Peyer's patch (tissue), 4 donors: Measurements from ENCODE around the gene TEAD4. TPM values are rescaled to one million over a fixed set of nuclear protein-coding genes. Genes with fewer than 3 reads are reported as not detected.

Source experiments
- DNase-seq, 3 donors: peaks; one replicate each; pipeline ENCODE4 v3.0.0-alpha.2; 2017 to 2019
- H3K27ac ChIP-seq, 4 donors: fragments of 200-600 bp; sonication (generic); one replicate each; pipeline ENCODE4 v1.5.1; 2016 to 2019
- H3K27me3 ChIP-seq, 2 donors: fragments of 200-600 bp; sonication (generic); one replicate each; pipeline ENCODE4 v1.5.1; 2019
- H3K36me3 ChIP-seq, 3 donors: fragments of 200-600 bp; sonication (generic); one replicate each; pipeline ENCODE4 v1.5.1; 2016 to 2019
- H3K4me1 ChIP-seq, 4 donors: fragments of 200-600 bp; sonication (generic); one replicate each; pipeline ENCODE4 v1.5.1; 2016 to 2019
- H3K4me3 ChIP-seq, 4 donors: fragments of 200-600 bp; sonication (generic); 1 replicate in 3 of 4; 2 replicates in 1 of 4; pipeline ENCODE4 v1.5.1; 2016 to 2019; ENCODE audit warnings: mild to moderate bottlenecking in 1 of 4
- H3K9me3 ChIP-seq, 4 donors: fragments of 200-600 bp; sonication (generic); one replicate each; pipeline ENCODE4 v1.5.1; 2016 to 2019; ENCODE audit warnings: mild to moderate bottlenecking in 1 of 4
- POLR2A ChIP-seq, 2 donors: fragments of 450-650 bp; IDR thresholded peaks; one replicate each; pipeline ENCODE4 v1.5.1; 2017; ENCODE audit warnings: antibody characterized with exemption in 2 of 2, mild to moderate bottlenecking in 2 of 2, moderate library complexity in 2 of 2
- total RNA-seq, 4 donors: library from RNA; depleted of rRNA; stranded (reverse); fragments of >200 nt; gene quantifications; one replicate each; pipeline ENCODE4 v1.1.0, GENCODE V29; 2016
- TF ChIP-seq, protein P1 (sequence below), 6 experiments: fragments of 450-650 bp in 4 of 6; fragments of 200-600 bp in 2 of 6; sonication (generic) in 1 of 6; IDR thresholded peaks; one replicate each; pipeline ENCODE4 v1.5.1; 2017 to 2019; ENCODE audit warnings: antibody characterized with exemption in 6 of 6, mild to moderate bottlenecking in 3 of 6, moderate library complexity in 1 of 6

TEAD4 gene
- total RNA-seq, 4 donors from 2014 or later = 4.3 to 6.6 (median 5.1) TPM

DNA sequence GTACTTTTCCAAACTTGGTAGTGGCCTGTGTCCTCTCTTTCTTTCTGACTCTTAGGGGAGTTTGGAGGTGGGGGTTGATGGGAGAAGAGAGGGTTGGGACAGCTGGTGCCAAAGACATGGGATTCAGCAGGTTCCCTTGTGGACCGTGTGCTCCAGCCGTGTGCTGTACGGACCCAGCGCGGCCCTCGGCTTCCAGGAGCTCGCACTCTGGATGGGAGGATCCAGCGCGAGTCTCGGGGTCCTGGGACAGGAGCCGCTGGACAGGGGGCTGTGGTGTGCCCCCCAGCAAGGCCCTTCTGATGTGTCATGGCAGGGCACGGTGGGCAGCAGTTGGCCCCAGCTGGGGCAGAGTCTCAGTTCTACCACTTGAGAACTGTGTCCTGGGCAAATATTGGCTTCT, 73.0 kb downstream of the TEAD4 start:
- H3K27ac ChIP-seq = no peak overlapping the region
- H3K9me3 ChIP-seq = no peaks in the 10 kb centered on the region
- H3K36me3 ChIP-seq = no peaks in the 10 kb centered on the region
- no peaks in the 10 kb centered on the region for H3K27me3 ChIP-seq
- no peak for TF ChIP-seq POLR2A (IDR thresholded peaks at IDR 0.05)
- TF ChIP-seq, protein P1, sequence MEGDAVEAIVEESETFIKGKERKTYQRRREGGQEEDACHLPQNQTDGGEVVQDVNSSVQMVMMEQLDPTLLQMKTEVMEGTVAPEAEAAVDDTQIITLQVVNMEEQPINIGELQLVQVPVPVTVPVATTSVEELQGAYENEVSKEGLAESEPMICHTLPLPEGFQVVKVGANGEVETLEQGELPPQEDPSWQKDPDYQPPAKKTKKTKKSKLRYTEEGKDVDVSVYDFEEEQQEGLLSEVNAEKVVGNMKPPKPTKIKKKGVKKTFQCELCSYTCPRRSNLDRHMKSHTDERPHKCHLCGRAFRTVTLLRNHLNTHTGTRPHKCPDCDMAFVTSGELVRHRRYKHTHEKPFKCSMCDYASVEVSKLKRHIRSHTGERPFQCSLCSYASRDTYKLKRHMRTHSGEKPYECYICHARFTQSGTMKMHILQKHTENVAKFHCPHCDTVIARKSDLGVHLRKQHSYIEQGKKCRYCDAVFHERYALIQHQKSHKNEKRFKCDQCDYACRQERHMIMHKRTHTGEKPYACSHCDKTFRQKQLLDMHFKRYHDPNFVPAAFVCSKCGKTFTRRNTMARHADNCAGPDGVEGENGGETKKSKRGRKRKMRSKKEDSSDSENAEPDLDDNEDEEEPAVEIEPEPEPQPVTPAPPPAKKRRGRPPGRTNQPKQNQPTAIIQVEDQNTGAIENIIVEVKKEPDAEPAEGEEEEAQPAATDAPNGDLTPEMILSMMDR (IDR thresholded peaks at IDR 0.05) = no peak
- H3K4me3 ChIP-seq = no peak overlapping the region
- DNase-seq = no peak
- no peaks in the 10 kb centered on the region for H3K4me1 ChIP-seq

DNA sequence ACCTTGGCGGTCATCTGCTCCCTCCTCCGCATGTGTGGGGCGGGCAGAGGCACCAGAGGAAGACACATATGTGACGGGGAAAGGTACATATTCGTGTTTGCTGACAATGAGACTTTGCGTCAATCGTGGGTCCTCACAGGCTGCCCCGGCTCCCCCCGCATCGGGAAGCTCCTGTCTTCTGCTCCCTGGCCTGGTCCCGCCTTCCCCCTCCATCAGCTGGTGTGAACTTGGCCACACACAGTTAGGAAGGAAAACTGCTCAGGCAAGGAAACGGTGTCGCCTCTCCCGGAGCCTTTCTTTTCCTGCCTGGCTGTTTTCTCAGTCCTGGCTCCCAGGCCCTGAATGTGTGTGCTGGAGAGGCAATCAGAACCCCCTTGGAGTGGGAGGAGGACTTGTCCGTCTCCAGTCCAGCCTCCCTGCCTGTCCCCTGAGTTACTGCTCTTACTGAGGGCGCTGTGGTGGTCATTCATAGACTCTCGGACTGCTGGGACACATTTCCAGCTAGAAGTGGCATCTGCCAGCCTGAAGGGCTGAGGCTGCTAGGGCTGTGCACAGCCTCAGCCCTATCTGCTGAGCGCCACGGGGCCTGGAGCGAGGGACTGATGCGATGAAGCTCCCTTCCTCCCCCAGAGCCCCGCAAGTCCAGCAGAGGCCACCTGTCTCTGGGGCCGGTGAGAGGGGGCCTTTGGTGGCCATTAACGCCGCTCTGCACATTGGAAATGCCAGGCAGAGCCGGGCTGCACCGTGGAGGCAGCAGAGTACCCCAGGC, 73.8 kb downstream of the TEAD4 start:
- H3K4me3 ChIP-seq = no peak overlapping the region
- H3K4me1 ChIP-seq = no peaks in the 10 kb centered on the region
- no peaks in the 10 kb centered on the region for H3K27me3 ChIP-seq
- no peak overlapping the region for H3K27ac ChIP-seq
- no peaks in the 10 kb centered on the region for H3K36me3 ChIP-seq
- no peak for DNase-seq
- TF ChIP-seq, protein P1 (IDR thresholded peaks at IDR 0.05) = no peak
- no peak for TF ChIP-seq POLR2A (IDR thresholded peaks at IDR 0.05)
- H3K9me3 ChIP-seq = no peaks in the 10 kb centered on the region

DNA sequence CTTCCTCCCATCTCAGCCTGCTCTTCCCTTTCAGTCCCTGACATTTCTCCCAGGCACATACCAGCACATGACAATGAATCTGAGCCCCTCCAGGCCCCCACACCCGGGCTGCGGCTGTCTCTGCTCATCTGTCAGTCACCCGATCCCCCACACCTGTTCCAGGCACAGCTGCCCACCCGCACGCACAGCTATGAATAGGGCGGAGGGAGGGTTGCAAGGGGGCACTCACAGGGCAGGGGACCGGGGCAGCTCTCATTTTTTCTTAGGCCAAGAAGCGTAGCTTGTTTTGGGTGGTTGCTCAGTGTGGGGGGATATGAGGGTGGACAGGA, 74.3 kb downstream of the TEAD4 start:
- TF ChIP-seq, protein P1 (IDR thresholded peaks at IDR 0.05) = no peak
- no peak for TF ChIP-seq POLR2A (IDR thresholded peaks at IDR 0.05)
- no peaks in the 10 kb centered on the region for H3K9me3 ChIP-seq
- H3K36me3 ChIP-seq = no peaks in the 10 kb centered on the region
- no peak for DNase-seq
- H3K27ac ChIP-seq = no peak overlapping the region
- H3K27me3 ChIP-seq = no peaks in the 10 kb centered on the region
- H3K4me3 ChIP-seq = no peak overlapping the region
- no peaks in the 10 kb centered on the region for H3K4me1 ChIP-seq

DNA sequence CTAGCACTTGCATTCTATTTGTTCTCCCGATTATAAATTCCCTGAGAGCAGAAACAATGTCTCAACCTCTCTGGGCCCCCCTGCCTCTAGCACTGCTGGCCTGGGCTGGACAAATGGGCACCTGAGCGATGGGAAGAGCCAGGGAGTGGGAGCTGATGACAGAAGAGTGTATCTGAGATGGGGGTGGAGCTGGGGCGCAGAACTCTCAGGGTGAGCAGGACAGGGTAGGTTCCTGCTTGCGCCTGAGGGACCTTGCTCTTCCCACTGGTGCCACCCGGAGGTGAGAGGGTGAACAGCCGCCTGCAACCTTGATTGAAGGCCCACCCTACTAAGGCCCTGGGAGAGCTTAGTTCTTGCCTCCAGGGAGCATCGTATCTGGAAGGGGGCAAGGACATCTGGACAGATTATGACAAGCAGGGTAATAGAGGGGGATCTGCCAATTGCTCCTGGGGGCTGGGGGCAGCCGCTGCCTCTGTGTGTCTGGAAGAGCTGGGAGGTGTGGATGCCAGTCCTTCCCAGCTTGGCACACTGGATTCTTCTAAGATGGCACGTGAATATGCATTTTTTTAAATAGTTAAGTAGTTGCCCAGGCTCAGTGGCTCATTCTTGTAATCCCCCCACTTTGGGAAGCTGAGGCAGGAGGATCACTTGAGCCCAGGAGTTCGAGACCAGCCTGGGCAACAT, 75.0 kb downstream of the TEAD4 start:
- no peaks in the 10 kb centered on the region for H3K27me3 ChIP-seq
- H3K4me1 ChIP-seq = no peaks in the 10 kb centered on the region
- no peak overlapping the region for H3K27ac ChIP-seq
- H3K36me3 ChIP-seq = no peaks in the 10 kb centered on the region
- peak in 2 of 3 donors; percentile 73 to 77 for DNase-seq
- no peaks in the 10 kb centered on the region for H3K9me3 ChIP-seq
- H3K4me3 ChIP-seq = no peak overlapping the region
- TF ChIP-seq, protein P1 (IDR thresholded peaks at IDR 0.05) = peak in 5 of 6 experiments; percentile 4 to 69 (median 57)
- TF ChIP-seq POLR2A (IDR thresholded peaks at IDR 0.05) = no peak

DNA sequence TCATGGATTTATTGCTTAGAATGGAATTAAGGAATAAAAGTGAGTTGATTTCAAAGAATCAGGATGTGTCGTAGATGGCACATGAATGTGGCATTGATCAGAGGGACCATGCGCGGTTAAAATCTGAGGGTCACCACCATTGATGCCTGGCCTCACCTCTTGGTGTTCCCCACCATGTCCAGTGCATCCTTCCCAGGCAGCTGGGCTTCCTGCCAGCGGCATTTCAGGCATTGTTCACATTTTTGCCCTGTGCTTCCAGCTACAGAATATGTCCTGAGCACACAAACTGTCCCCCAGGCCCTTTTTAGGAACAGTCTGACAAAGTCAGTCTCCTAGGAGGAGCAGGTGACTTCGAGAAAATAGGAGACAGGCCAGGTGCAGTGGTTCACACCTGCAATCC, 76.0 kb downstream of the TEAD4 start:
- no peak overlapping the region for H3K27ac ChIP-seq
- no peaks in the 10 kb centered on the region for H3K27me3 ChIP-seq
- TF ChIP-seq, protein P1 (IDR thresholded peaks at IDR 0.05) = no peak
- TF ChIP-seq POLR2A (IDR thresholded peaks at IDR 0.05) = no peak
- H3K4me1 ChIP-seq = no peaks in the 10 kb centered on the region
- no peak for DNase-seq
- H3K9me3 ChIP-seq = no peaks in the 10 kb centered on the region
- no peak overlapping the region for H3K4me3 ChIP-seq
- H3K36me3 ChIP-seq = no peaks in the 10 kb centered on the region
